Pancreas (tissue), 10 donors: ENCODE data around the gene C14orf119. TPM values are rescaled to one million over a fixed set of nuclear protein-coding genes. Genes with fewer than 3 reads are reported as not detected.

Source experiments
- ATAC-seq, 4 donors: fragments of 200-7000 bp; cut with Tn5 transposase; one replicate each; pipeline versions ENCODE4 v1.8.0 to v1.9.1; 2020; ENCODE audit warnings: mild to moderate bottlenecking in 4 of 4, moderate library complexity in 4 of 4
- DNase-seq, 6 donors: peaks; one replicate each; pipeline ENCODE4 v3.0.0-alpha.2; 2020
- FAIRE-seq: peaks from 2 replicates; lab custom pipeline; 2012; peaks lifted over from hg19 to GRCh38; lab: Jason Lieb, UNC
- H3K27ac ChIP-seq, 4 donors: fragments of 200-600 bp; sonication (generic); 1 replicate in 3 of 4; 2 replicates in 1 of 4; pipeline versions ENCODE4 v1.5.0 to v1.8.0; 2020
- H3K27me3 ChIP-seq, 4 donors: fragments of 200-600 bp; one replicate each; pipeline ENCODE4 v1.8.0; 2021
- H3K36me3 ChIP-seq, 3 donors: fragments of 200-600 bp; sonication (generic) in 1 of 3; one replicate each; pipeline versions ENCODE4 v1.5.0 to v1.8.0; 2020 to 2021
- H3K4me1 ChIP-seq, 3 donors: fragments of 200-600 bp; one replicate each; pipeline ENCODE4 v1.8.0; 2021
- H3K4me3 ChIP-seq, 4 donors: fragments of 200-600 bp; sonication (generic) in 2 of 4; one replicate each; pipeline versions ENCODE4 v1.5.0 to v1.8.0; 2020 to 2021
- H3K9me3 ChIP-seq, 4 donors: fragments of 200-600 bp; one replicate each; pipeline ENCODE4 v1.8.0; 2021
- CTCF ChIP-seq, 4 donors: fragments of 200-600 bp; sonication (generic) in 3 of 4; IDR thresholded peaks; one replicate each; pipeline versions ENCODE4 v1.5.0 to v1.8.0; 2021; ENCODE audit warnings: antibody characterized with exemption in 4 of 4
- WGBS, 2 donors: extraction: QIAGEN DNeasy Blood & Tissue Kit; methylation state at CpG; one replicate each; pipeline ENCODE4 v1.1.7; 2013; 5-methylcytosine and 5-hydroxymethylcytosine counted together
- intact Hi-C, 3 donors: fragments of 100-400 bp; cut with DNase I; formaldehyde crosslinking; loops; one replicate each; pipeline versions ENCODE4 v1.11.1 to v1.14.2; 2022
- polyA plus RNA-seq, 2 donors: library from polyadenylated mRNA; stranded (reverse); fragments of 200-250 nt; gene quantifications; one replicate each; pipeline ENCODE4 v1.2.3, GENCODE V29; 2013
- total RNA-seq, 6 donors: library from RNA; stranded (reverse); fragmentation: NEBNext Ultra II Directional in 4 of 6; extraction: Animal tissue kit (Norgen Biotek cat#: 25700) in 4 of 6; gene quantifications; one replicate each; pipeline versions ENCODE4 v1.2.1 to v1.2.4, GENCODE V29; 2021 to 2023
- donor health status: healthy with polysubstance abuse.
- donor health status: DM: no; HTN: no; CAD: no; lungs with moderate emphysema.
- donor health status: DM: no; HTN: no; CAD: no.
- donor health status: control.
- donor health status: control.
- donor health status: Bipolar disorder and iron deficiency.
- donor health status: DM: yes; HTN: yes; CAD: no.
- donor health status: DM: no; HTN: no; CAD: no.
- donor health status: DM: no; HTN: no; CAD: no.
- donor health status: DM: yes; HTN: yes; CAD: no.

The C14orf119 gene
- total and polyA plus RNA-seq, 8 donors = 7.5 to 22.7 (median 13.6) TPM

- no peak overlapping the region for H3K4me3 ChIP-seq
- no peaks in the 10 kb centered on the region for H3K36me3 ChIP-seq
- H3K9me3 ChIP-seq = no peaks in the 10 kb centered on the region
- TF ChIP-seq CTCF (IDR thresholded peaks at IDR 0.05) = no peak
- ATAC-seq = peak; percentile 76 to 79 (median 77)
- DNase-seq = peak in 4 of 6 donors; percentile 35 to 57 (median 50)
- intact Hi-C loops = no loop called here
- no peak for FAIRE-seq
- WGBS, 2 donors = 21 to 58% methylated on average over 1 of the region's 1 CpG
- H3K27me3 ChIP-seq = no peaks in the 10 kb centered on the region
- H3K4me1 ChIP-seq = peaks cover 0 to under 1% (median 0%) of the 10 kb centered on the region in 3 donors
- no peak overlapping the region for H3K27ac ChIP-seq
These were observed 52.4 kb downstream of the C14orf119 start for GRCh38 chr14:23147676-23148075.

GRCh38 chr14:23148591-23149249 lies 53.4 kb downstream of the C14orf119 start:
- Histone ChIP-seq H3K9me3 (no peaks in the 10 kb centered on the region), H3K4me1 (peaks cover 0 to 5% (median 2%) of the 10 kb centered on the region in 3 donors), H3K36me3 (no peaks in the 10 kb centered on the region), H3K27me3 (no peaks in the 10 kb centered on the region), H3K4me3 (no peak overlapping the region), H3K27ac (no peak overlapping the region)
- intact Hi-C loops = no loop called here
- DNase-seq = no peak
- FAIRE-seq = no peak
- no peak for TF ChIP-seq CTCF (IDR thresholded peaks at IDR 0.05)
- ATAC-seq = peak in 1 of 4 donors; percentile 17
- 95 to 96% methylated on average over 5 of the region's 5 CpGs for WGBS, 2 donors

GRCh38 chr14:23149745-23150144 lies 54.4 kb downstream of the C14orf119 start:
- H3K27me3 ChIP-seq = no peaks in the 10 kb centered on the region
- no peak overlapping the region for H3K4me3 ChIP-seq
- TF ChIP-seq CTCF (IDR thresholded peaks at IDR 0.05) = no peak
- H3K27ac ChIP-seq = no peak overlapping the region
- H3K9me3 ChIP-seq = no peaks in the 10 kb centered on the region
- ATAC-seq (no peak), FAIRE-seq (no peak), DNase-seq (no peak)
- intact Hi-C loops = no loop called here
- no peaks in the 10 kb centered on the region for H3K36me3 ChIP-seq
- peaks cover 0 to 6% (median 5%) of the 10 kb centered on the region in 3 donors for H3K4me1 ChIP-seq

Other genes with a start within 250 kb of the C14orf119 start
- gene LRP10, start 223.8 kb upstream of the C14orf119 start, total RNA-seq = 10 to 100 TPM; 49.5 to 86.2 (median 52.5) TPM
- 10 to 100 TPM; 14.7 to 22.7 TPM for gene LRP10, start 223.8 kb upstream of the C14orf119 start, polyA plus RNA-seq
- gene REM2, start 212.3 kb upstream of the C14orf119 start, total RNA-seq = under 1 TPM in 5 of 6 donors, not detected in 1; 0.16 to 0.41 (median 0.28) TPM
- gene REM2, start 212.3 kb upstream of the C14orf119 start, polyA plus RNA-seq = 1 to 10 TPM in 1 of 2 donors, under 1 TPM in 1; 0.72 to 2.5 TPM
- 10 to 100 TPM; 20.9 to 39.4 (median 30.6) TPM for gene RBM23, start 176.4 kb upstream of the C14orf119 start, total RNA-seq
- gene RBM23, start 176.4 kb upstream of the C14orf119 start, polyA plus RNA-seq = 10 to 100 TPM; 30.4 to 58.6 TPM
- gene PRMT5, start 166.1 kb upstream of the C14orf119 start, total RNA-seq = 10 to 100 TPM; 16.3 to 31.8 (median 29.2) TPM
- 10 to 100 TPM; 15.6 to 27.5 TPM for gene PRMT5, start 166.1 kb upstream of the C14orf119 start, polyA plus RNA-seq
- gene HAUS4, start 138.4 kb upstream of the C14orf119 start, total RNA-seq = 10 to 100 TPM; 18.4 to 31.8 (median 23.4) TPM
- 10 to 100 TPM; 13.6 to 17.0 TPM for gene HAUS4, start 138.4 kb upstream of the C14orf119 start, polyA plus RNA-seq
- gene AJUBA, start 113.0 kb upstream of the C14orf119 start, total RNA-seq = 10 to 100 TPM in 2 of 6 donors, 1 to 10 TPM in 4; 5.4 to 17.8 (median 9.1) TPM
- gene AJUBA, start 113.0 kb upstream of the C14orf119 start, polyA plus RNA-seq = 1 to 10 TPM; 6.3 to 9.5 TPM
- gene C14orf93, start 85.4 kb upstream of the C14orf119 start, total RNA-seq = 1 to 10 TPM; 4.3 to 7.5 (median 5.4) TPM
- gene C14orf93, start 85.4 kb upstream of the C14orf119 start, polyA plus RNA-seq = 10 to 100 TPM in 1 of 2 donors, 1 to 10 TPM in 1; 8.3 to 11.3 TPM
- gene PSMB5, start 60.6 kb upstream of the C14orf119 start, total RNA-seq = 10 to 100 TPM; 29.6 to 50.4 (median 45.9) TPM
- 10 to 100 TPM; 31.8 to 62.9 TPM for gene PSMB5, start 60.6 kb upstream of the C14orf119 start, polyA plus RNA-seq
- gene PSMB11, start 53.3 kb upstream of the C14orf119 start, total RNA-seq = not detected
- gene PSMB11, start 53.3 kb upstream of the C14orf119 start, polyA plus RNA-seq = under 1 TPM in 1 of 2 donors, not detected in 1; 0.05 TPM
- 1 to 10 TPM in 5 of 6 donors, under 1 TPM in 1; 0.91 to 3.4 (median 1.3) TPM for gene CDH24, start 38.0 kb upstream of the C14orf119 start, total RNA-seq
- 10 to 100 TPM in 1 of 2 donors, 1 to 10 TPM in 1; 9.6 to 11.8 TPM for gene CDH24, start 38.0 kb upstream of the C14orf119 start, polyA plus RNA-seq
- 100 to 1,000 TPM in 1 of 6 donors, 10 to 100 TPM in 5; 43.1 to 106 (median 55.9) TPM for gene ACIN1, start 369 bp upstream of the C14orf119 start, total RNA-seq
- 100 to 1,000 TPM; 134 to 152 TPM for gene ACIN1, start 369 bp upstream of the C14orf119 start, polyA plus RNA-seq
- gene CIROP, start 9.5 kb downstream of the C14orf119 start, total RNA-seq = not detected
- gene CIROP, start 9.5 kb downstream of the C14orf119 start, polyA plus RNA-seq = not detected
- not detected for gene CEBPE, start 23.8 kb downstream of the C14orf119 start, total RNA-seq
- gene CEBPE, start 23.8 kb downstream of the C14orf119 start, polyA plus RNA-seq = not detected
- gene SLC7A8, start 88.2 kb downstream of the C14orf119 start, total RNA-seq = 10 to 100 TPM; 11.5 to 33.5 (median 23.2) TPM
- 10 to 100 TPM; 36.3 to 70.8 TPM for gene SLC7A8, start 88.2 kb downstream of the C14orf119 start, polyA plus RNA-seq
- gene RNF212B, start 142.4 kb downstream of the C14orf119 start, total RNA-seq = under 1 TPM in 2 of 6 donors, not detected in 4; 0.12 to 0.29 TPM
- not detected for gene RNF212B, start 142.4 kb downstream of the C14orf119 start, polyA plus RNA-seq
- gene HOMEZ, start 190.6 kb downstream of the C14orf119 start, total RNA-seq = 10 to 100 TPM in 1 of 6 donors, 1 to 10 TPM in 5; 4.5 to 10.3 (median 6.0) TPM
- gene HOMEZ, start 190.6 kb downstream of the C14orf119 start, polyA plus RNA-seq = 1 to 10 TPM; 4.9 to 5.9 TPM
- 10 to 100 TPM in 2 of 6 donors, 1 to 10 TPM in 4; 4.1 to 12.8 (median 5.6) TPM for gene PPP1R3E, start 207.4 kb downstream of the C14orf119 start, total RNA-seq
- 10 to 100 TPM; 18.0 to 25.9 TPM for gene PPP1R3E, start 207.4 kb downstream of the C14orf119 start, polyA plus RNA-seq
- gene BCL2L2, start 211.3 kb downstream of the C14orf119 start, total RNA-seq = 10 to 100 TPM; 24.8 to 29.7 (median 26.2) TPM
- gene BCL2L2, start 211.3 kb downstream of the C14orf119 start, polyA plus RNA-seq = 10 to 100 TPM; 28.8 to 31.6 TPM
- gene PABPN1, start 226.0 kb downstream of the C14orf119 start, total RNA-seq = 10 to 100 TPM; 32.6 to 82.2 (median 45.0) TPM
- 100 to 1,000 TPM; 154 to 166 TPM for gene PABPN1, start 226.0 kb downstream of the C14orf119 start, polyA plus RNA-seq